HG03060 (cell line): ENCODE measurements around the gene DNAH10.

ENCODE experiments used
- ATAC-seq: cut with Tn5 transposase; IDR thresholded peaks from one replicate; pipeline ENCODE4 v1.9.1; 2021; ENCODE audit warnings: low read depth, moderate number of reproducible peaks; ENCODE audit not compliant: unreplicated experiment

DNAH10 gene

GRCh38 chr12:123960029-123960735 is 198.1 kb downstream of the DNAH10 start:
- no peak for ATAC-seq

DNA sequence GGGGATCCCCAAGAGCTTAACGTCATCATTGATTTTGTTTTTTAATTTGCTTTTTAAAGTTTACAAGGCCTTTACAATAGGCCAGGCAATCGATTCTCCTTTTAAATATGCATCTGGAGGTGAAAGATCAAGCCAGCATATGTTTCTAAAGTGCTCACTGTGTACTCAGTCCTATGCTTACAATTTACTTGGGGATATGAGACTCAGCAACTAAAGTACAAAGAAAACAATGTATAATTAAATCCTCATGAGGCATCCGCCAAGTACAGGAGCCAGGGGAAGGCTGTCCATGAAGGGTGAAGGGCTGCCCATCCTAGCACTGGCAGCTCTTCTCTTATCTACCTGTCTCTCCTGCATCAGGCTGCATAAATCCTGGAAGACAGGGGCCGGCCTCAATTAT is 198.8 kb downstream of the DNAH10 start:
- ATAC-seq = no peak

DNA sequence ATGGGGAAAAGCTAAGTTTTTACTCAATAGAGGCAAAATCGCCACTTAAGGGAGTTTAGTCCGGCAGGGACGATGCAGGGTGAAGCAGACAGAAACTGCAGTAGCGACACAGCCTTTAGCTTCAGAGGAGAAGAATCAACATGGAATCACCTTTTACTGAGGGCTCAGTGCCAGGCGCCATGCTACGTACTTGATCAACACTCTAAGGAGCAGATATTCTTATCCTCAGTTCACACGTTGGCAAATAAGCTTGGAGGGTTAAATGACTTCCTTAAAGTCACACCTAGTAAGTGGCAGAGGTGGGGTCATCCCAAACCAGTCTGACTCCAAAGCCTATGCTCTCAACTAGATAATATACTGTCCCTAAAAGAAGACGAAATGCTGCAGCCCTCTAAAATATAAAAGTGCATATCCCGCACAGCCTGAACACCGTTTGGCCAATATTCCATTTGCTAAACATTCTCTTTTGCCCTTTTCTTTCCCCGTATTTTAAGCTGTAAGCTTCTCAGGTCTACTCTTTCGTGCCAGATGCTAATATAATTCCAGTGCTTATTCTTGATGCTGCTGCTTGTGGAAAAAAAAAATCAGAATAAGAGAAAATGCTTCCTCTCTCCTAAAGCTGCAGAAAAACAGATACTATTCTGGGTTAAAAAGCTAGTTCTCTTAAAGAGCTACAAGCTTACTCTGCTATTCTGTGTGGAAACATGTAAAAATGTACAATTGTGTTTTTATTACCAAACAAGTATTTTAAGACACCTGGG is 199.7 kb downstream of the DNAH10 start:
- ATAC-seq = no peak

- ATAC-seq = no peak
Measured at GRCh38 chr12:123962513-123962912, 200.4 kb downstream of the DNAH10 start.

GRCh38 chr12:123963821-123964220 is 201.7 kb downstream of the DNAH10 start:
- ATAC-seq = no peak

GRCh38 chr12:123965382-123965781 is 203.3 kb downstream of the DNAH10 start:
- no peak for ATAC-seq

- no peak for ATAC-seq
Measured at GRCh38 chr12:123966596-123966995, 204.5 kb downstream of the DNAH10 start.

- ATAC-seq = no peak
Measured at GRCh38 chr12:123967121-123967586, 205.1 kb downstream of the DNAH10 start.

- no peak for ATAC-seq
Measured at GRCh38 chr12:123971449-123971769, 209.3 kb downstream of the DNAH10 start.

DNA sequence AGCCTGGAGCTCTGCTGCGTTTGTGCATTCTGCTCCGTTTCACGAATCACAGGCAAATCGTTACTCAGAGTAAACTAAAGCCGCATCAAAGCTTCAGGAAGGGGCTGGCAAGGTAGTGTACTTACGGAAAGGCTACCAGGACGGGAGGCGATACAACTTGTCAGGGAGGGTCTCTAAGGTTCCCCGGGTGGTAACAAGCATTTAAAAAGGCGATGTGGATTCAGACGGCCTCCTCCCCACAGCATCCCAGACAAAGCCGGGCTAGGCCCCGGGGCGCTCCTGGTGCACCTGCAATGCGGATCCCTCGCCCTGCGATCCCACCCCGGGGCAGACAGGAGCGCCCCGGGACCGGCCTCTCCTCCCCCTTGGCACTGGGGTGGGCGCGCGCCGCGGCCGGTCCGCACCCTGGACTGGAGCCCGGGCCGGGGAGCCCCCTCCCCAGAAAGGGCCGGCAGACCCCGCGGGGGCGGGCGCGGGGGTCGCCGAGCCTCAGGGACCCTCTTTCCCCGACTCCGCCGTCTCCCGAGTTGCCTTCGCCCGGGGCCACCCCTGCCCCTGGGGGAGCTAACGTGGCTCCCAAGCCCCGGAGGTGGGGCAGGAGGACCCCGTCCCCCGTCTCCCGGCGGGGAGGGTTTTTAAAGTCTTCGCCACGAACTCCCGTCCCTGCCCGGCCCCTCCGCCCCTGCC is 209.8 kb downstream of the DNAH10 start:
- ATAC-seq = no peak

- peak; percentile 75 for ATAC-seq
Measured at GRCh38 chr12:123972457-123973401, 210.6 kb downstream of the DNAH10 start, which contains the start of the genes CCDC92 and ZNF664. TSS of gene CCDC92 (minus strand) at chr12:123972831. CDS start at chr12:123944305, 28,526 bp downstream. TSS of gene ZNF664 (plus strand) at chr12:123973215. CDS start at chr12:124012145, 38,930 bp downstream.

- ATAC-seq = no peak
Measured at GRCh38 chr12:123973552-123974341, 211.6 kb downstream of the DNAH10 start.

DNA sequence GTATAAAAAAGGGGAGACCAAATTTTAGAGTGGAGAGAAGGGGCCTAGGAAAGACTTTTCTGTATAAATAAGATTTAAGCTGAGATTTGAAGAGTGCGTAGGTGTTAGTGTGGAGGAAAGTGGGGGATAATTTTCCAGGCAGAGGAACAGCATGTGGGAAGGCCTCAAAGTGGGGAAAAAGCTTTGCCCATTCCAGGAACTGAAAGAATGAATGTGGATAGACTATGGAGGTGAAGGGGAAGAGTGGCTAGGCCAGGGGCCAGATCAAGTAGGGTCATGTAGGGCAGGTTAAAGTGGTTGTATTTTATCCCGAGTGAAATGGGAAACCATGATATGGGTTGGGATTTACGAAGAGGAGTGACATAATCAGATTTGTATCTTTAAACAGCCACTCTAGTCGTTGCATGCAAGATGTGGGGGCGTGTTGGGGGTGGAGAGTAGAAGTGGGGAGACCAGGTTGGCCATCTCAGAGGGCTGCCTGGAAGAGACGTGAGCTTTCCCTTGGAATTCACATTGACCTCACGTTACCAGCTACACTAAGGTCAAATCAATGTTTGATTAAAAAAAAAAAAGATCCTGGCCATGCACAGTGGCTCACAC is 214.2 kb downstream of the DNAH10 start:
- no peak for ATAC-seq

DNA sequence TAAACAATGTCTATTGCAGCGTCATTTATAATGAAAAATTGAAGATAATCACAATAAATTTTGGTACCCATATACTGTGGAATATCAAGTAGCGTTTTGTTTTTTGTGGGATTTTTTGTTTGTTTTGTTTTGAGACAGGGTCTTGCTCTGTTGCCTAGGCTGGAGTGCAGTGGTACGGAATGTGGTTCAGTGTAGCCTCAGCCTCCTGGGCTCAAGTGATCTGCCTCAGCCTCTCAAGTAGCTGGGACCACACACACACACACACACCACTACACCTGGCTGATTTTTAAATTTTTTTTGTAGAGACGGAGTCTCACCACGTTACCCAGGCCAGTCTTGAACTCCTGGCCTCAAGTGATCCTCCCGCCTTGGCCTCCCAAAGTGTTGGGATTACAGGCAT is 217.5 kb downstream of the DNAH10 start:
- ATAC-seq = no peak

GRCh38 chr12:123982269-123982668 is 220.2 kb downstream of the DNAH10 start:
- no peak for ATAC-seq

DNA sequence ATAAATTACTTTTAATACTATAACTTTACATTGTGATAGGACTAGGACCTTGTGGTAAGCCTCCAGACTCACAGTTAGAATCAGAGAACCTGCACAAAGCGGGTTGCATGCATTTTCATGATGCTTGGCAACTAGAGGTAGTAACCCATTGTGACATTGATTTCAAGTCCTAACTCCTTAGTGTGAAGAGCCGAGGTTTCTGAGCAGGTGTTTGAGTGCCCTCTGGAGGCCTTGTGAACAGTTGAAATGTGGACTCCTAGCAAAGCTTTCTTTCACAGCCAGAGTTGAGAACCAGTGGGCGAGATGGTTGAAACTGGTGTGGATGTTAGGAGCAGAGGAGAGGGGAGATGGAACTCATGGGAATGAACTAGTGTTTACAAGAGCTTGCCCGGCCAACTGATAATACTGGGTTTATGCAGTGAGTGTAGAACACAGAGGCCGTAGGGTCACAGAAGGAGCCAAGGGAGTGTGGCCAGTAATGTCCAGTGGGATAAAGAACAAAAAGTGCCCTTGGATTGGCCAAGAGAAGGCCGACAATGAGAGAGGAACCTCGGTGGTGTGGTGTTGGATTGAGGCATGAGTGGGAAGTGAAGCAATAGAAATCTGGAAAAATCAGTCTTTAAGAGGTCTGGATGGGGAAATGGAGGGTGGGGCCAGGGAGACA is 221.9 kb downstream of the DNAH10 start:
- ATAC-seq = no peak

GRCh38 chr12:123984903-123985302 is 222.8 kb downstream of the DNAH10 start:
- ATAC-seq = no peak
